Body of pancreas (tissue), 4 donors: Measurements from ENCODE around the gene IGSF1.

ENCODE experiments used
- CTCF ChIP-seq, 7 experiments: fragments of 450-650 bp in 4 of 7; fragments of 200-600 bp in 3 of 7; sonication (generic) in 3 of 7; IDR thresholded peaks; one replicate each; pipeline ENCODE4 v1.5.1; 2016 to 2019; ENCODE audit warnings: antibody characterized with exemption in 7 of 7
- POLR2A ChIP-seq, 3 donors: fragments of 450-650 bp; IDR thresholded peaks; one replicate each; pipeline ENCODE4 v1.6.1; 2016; ENCODE audit warnings: antibody characterized with exemption in 3 of 3, mild to moderate bottlenecking in 2 of 3

- no peak for TF ChIP-seq CTCF (IDR thresholded peaks at IDR 0.05)
- TF ChIP-seq POLR2A (IDR thresholded peaks at IDR 0.05) = no peak
These were observed 19.0 kb downstream of the IGSF1 start for GRCh38 chrX:131270080-131270479.
